Activated CD4-positive, alpha-beta T cell treated with anti-CD3 and anti-CD28 coated beads, Interleukin-2, amount 10 ng/mL, durations not matched to agents 7 days and 5 days (primary cell): ENCODE data around the gene PROSER2. TPM values are rescaled to one million over a fixed set of nuclear protein-coding genes. Genes with fewer than 3 reads are reported as not detected.

Experiments
- CTCF ChIA-PET: fragments of 350-600 bp; sonication (Branson Sonifier 250); formaldehyde crosslinking; loops from one replicate; lab custom pipeline; 2021; ENCODE audit warnings: antibody characterized with exemption; lab: Charles Lee
- POLR2A ChIA-PET: fragments of 350-600 bp; sonication (Branson Sonifier 250); formaldehyde crosslinking; loops from one replicate; lab custom pipeline; 2021; ENCODE audit warnings: antibody characterized with exemption; lab: Charles Lee
- DNase-seq: peaks from one replicate; pipeline ENCODE4 v3.0.0-alpha.2; 2020
- H3K27ac Mint-ChIP-seq: one replicate; pipeline ENCODE4 v1.8.0; 2021; ENCODE audit warnings: mild to moderate bottlenecking, moderate library complexity, mixed read lengths
- H3K27me3 Mint-ChIP-seq: one replicate; pipeline ENCODE4 v1.8.0; 2021; ENCODE audit warnings: mixed read lengths
- H3K36me3 Mint-ChIP-seq: one replicate; pipeline ENCODE4 v1.8.0; 2021; ENCODE audit warnings: low read depth, mixed read lengths
- H3K4me1 Mint-ChIP-seq: one replicate; pipeline ENCODE4 v1.8.0; 2021; ENCODE audit warnings: mixed read lengths
- H3K4me3 Mint-ChIP-seq: one replicate; pipeline ENCODE4 v1.8.0; 2021; ENCODE audit warnings: mild to moderate bottlenecking, moderate library complexity, mixed read lengths
- H3K9me3 Mint-ChIP-seq: one replicate; pipeline ENCODE4 v1.8.0; 2021; ENCODE audit warnings: mixed read lengths
- total RNA-seq, 2 experiments: library from RNA; stranded (reverse); gene quantifications; one replicate each; pipeline ENCODE4 v1.2.3, GENCODE V29; 2021

The PROSER2 gene
- total RNA-seq, 2 experiments from 2014 or later: 0.27 to 0.31 TPM

DNA sequence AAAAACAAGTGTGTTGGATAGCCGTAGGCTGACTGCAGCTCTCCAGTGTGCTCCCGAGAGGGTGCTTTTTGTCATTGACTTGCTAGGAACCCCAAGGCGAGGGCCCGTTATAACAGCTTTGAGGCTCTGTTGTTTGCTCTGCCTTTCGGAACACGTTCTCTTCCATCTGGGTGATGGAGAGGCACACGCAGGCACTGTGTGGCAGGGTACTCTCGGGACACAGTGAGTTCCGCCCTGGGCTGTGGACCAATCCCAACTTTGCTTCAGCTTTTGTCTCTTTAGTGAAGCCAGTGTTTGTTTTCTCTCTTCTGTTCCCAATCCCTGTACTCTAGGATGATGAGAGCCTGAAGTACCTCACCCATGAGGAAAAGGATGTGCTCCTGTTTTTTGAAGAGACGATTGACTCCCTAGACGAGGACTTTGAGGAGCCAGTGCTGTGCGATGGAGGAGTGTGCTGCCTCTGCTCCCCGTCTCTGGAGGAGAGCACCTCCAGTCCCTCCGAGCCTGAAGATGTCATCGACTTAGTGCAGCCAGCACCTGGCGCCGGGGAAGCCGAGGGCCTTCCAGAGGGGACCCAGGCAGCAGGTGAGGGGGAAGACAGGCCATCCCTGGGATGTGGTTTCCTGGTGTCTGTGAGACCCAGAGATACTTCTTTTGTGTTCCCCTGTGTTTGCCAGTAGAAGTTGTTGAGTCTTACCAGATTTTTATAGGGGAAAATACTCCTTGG lies 43.2 kb downstream of the PROSER2 start:
- DNase-seq: no peak
- H3K36me3 Mint-ChIP-seq: no peaks in the 10 kb centered on the region
- CTCF ChIA-PET: interaction anchor here (1.2 kb wide), 1 partner anchor 10 kb away, joined by 3 read pairs; no protein-coding TSS in a partner anchor
- H3K27ac Mint-ChIP-seq: no peak overlapping the region
- peaks cover 26% of the 10 kb centered on the region for H3K4me1 Mint-ChIP-seq
- POLR2A ChIA-PET: no interaction called here
- no peaks in the 10 kb centered on the region for H3K9me3 Mint-ChIP-seq
- H3K4me3 Mint-ChIP-seq: no peak overlapping the region
- peaks cover 8% of the 10 kb centered on the region for H3K27me3 Mint-ChIP-seq

DNA sequence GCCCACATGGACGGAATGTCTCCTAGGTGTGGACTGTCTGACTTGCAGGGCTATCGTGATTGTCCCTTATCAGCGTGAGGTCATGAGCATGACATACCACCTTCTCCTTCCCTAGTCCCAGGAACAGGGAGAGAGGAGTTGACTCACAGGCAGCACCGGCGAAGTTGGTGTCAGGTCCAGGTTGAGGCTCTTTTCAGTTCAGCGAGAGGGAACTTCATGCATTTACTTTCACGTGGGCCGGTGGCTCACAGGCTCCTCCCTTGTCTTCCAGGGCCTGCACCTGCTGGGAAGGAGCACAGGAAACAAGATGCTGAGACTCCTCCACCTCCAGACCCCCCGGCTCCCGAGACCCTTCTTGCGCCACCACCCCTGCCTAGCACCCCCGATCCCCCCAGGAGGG lies 46.1 kb downstream of the PROSER2 start:
- no peaks in the 10 kb centered on the region for H3K36me3 Mint-ChIP-seq
- ChIA-PET POLR2A (no interaction called here), CTCF (no interaction called here)
- H3K4me1 Mint-ChIP-seq: peaks cover 15% of the 10 kb centered on the region
- no peak overlapping the region for H3K4me3 Mint-ChIP-seq
- no peak overlapping the region for H3K27ac Mint-ChIP-seq
- no peak for DNase-seq
- no peaks in the 10 kb centered on the region for H3K9me3 Mint-ChIP-seq
- H3K27me3 Mint-ChIP-seq: peaks cover 17% of the 10 kb centered on the region

DNA sequence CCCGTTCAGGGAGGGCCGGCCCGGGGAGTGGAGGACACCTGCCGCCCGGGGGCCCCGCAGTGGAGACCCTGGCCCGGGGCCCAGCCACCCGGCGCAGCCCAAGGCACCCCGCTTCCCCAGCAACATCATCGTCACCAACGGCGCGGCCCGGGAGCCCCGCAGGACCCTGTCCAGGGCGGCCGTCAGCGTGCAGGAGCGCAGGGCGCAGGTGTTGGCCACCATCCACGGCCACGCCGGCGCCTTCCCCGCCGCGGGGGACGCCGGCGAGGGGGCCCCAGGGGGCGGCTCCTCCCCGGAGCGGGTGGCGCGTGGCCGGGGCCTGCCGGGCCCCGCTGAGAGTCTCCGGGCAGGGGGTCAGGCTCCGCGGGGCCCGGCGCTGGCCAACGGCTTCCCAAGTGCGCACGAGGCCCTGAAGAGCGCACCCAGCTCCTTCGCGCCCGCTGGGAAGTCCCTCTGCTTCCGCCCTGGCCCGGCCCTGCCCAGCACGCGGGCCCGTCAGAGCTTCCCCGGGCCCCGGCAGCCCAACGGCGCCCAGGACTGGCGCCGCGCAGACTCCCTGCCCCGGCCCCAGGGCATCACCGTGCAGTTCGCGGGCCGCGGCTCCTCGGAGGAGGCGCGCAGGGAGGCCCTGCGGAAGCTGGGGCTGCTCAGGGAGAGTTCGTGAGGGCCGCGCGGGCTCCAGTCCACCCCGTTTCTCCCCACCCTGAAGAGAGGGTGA lies 46.7 kb downstream of the PROSER2 start:
- Mint-ChIP-seq H3K4me1 (peaks cover 19% of the 10 kb centered on the region), H3K36me3 (no peaks in the 10 kb centered on the region), H3K4me3 (no peak overlapping the region), H3K27ac (no peak overlapping the region), H3K9me3 (no peaks in the 10 kb centered on the region), H3K27me3 (peaks cover 14% of the 10 kb centered on the region)
- DNase-seq: no peak
- ChIA-PET CTCF (no interaction called here), POLR2A (no interaction called here)

DNA sequence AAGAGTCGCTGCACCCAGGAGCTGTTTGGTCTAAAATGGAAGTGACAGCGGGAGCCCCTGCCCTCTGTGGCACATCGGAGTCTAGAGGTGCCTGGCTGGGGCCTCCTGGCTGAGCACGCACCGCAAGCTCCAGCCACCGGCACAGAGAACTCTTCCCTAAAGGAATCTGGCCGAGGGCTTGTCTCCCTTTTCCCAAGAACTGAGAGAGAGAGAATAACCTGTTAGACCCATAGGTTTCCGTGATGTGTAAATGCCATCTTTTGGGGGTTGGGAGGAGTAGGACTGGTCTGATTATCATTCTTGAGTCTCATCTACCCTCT lies 47.3 kb downstream of the PROSER2 start:
- Mint-ChIP-seq H3K4me3 (no peak overlapping the region), H3K27ac (no peak overlapping the region), H3K36me3 (no peaks in the 10 kb centered on the region), H3K9me3 (no peaks in the 10 kb centered on the region), H3K4me1 (peaks cover 22% of the 10 kb centered on the region), H3K27me3 (peaks cover 13% of the 10 kb centered on the region)
- DNase-seq: no peak
- ChIA-PET CTCF (no interaction called here), POLR2A (no interaction called here)

DNA sequence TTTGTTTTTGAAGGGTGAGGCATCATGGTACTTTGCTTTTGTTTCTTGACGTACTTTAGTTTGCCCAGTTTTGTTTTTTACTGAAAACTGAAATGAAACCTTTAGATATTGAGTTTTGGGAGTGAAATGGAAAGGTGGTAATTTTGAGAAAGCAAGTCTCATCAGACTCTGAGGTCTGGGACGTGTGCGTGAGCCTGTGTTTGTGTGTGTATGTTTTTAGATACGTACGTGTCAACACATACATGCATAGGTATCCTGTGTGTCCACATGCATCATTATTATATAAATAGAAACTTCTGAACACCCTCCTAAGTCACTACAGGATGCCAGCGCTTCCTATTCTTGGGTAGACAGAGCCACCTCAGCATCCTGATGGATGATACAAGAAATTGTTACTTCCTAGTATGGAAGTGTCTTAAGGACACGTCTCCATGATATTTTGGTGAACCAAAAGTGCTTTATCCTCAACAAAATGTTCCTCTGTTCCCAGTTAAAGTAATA lies 47.8 kb downstream of the PROSER2 start:
- POLR2A ChIA-PET: no interaction called here
- CTCF ChIA-PET: no interaction called here
- Mint-ChIP-seq H3K27me3 (peaks cover 13% of the 10 kb centered on the region), H3K27ac (no peak overlapping the region), H3K9me3 (no peaks in the 10 kb centered on the region), H3K4me3 (no peak overlapping the region), H3K36me3 (no peaks in the 10 kb centered on the region), H3K4me1 (peaks cover 22% of the 10 kb centered on the region)
- no peak for DNase-seq

DNA sequence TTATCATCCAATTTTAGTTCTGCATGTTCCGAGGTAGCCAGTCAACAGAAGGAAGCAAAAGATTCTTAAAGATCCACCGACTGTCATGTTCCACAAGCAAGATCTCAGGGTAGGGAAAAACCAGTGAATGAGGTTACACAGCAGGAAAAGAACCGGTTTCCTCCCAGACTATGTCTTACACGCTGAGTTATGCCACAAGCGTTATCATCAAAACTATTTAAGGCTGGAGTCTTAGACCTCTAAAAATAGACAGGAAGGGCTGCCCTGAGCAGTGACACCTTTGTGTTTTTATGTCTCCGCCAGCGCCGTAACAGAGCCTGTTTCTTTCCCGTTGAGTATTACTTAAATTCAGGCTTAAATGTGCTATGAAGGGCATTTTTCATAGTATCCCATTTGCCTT lies 48.3 kb downstream of the PROSER2 start:
- no peak overlapping the region for H3K4me3 Mint-ChIP-seq
- no peak overlapping the region for H3K27ac Mint-ChIP-seq
- DNase-seq: no peak
- CTCF ChIA-PET: no interaction called here
- peaks cover 13% of the 10 kb centered on the region for H3K27me3 Mint-ChIP-seq
- POLR2A ChIA-PET: no interaction called here
- H3K4me1 Mint-ChIP-seq: peaks cover 22% of the 10 kb centered on the region
- no peaks in the 10 kb centered on the region for H3K9me3 Mint-ChIP-seq
- H3K36me3 Mint-ChIP-seq: no peaks in the 10 kb centered on the region

DNA sequence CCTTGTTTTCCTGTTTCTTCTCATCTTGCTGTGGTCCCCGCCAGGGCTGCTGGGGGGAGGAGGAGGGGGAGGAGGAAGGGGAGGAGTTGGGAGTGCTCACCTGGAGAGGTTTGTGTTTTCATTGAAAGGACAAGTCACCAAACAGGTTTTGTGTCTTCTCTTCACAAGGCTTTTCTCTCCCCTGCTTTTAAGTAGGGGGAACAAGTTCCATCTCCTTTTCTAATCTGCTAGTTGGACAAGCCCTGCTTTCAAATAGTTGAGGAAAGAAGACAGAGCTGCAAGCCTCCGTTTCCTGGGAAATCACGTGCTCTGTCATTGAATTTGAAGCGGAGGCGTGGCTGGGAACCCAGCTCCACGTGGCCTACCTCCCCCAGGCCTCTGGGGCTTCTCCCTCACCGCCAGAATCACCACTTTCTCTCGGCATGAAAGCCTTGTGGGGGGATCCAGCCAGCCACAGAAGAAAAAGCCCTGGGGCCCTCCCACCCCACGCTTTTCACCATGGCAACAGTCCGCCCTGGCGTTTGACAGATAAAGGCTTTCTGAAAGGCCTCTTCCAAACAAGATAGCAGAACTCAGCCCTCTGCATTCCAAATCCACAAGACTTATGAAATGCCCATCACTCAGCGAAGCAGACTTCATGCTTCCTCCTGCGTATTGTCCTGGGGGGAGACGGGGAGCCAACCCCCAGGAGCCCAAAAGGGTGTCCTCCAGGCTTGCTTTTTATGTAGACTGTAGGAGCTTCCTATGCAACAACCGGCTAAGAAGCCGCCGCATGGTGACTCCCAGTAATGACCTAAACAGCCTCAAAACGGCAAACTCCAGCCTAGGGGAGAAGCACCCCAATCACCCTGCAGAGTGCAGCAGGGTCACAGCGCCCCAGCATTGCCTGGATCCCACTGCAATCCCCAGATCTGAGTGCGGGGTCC lies 51.7 kb downstream of the PROSER2 start:
- DNase-seq: peak; percentile 34
- CTCF ChIA-PET: no interaction called here
- Mint-ChIP-seq H3K4me3 (no peak overlapping the region), H3K27me3 (peaks cover 13% of the 10 kb centered on the region), H3K9me3 (no peaks in the 10 kb centered on the region), H3K4me1 (peaks cover 22% of the 10 kb centered on the region), H3K36me3 (no peaks in the 10 kb centered on the region), H3K27ac (peak overlapping the region; percentile 50)
- POLR2A ChIA-PET: interaction anchor here (0.6 kb wide), 1 partner anchor 11 kb away, joined by 3 read pairs; no protein-coding TSS in a partner anchor

DNA sequence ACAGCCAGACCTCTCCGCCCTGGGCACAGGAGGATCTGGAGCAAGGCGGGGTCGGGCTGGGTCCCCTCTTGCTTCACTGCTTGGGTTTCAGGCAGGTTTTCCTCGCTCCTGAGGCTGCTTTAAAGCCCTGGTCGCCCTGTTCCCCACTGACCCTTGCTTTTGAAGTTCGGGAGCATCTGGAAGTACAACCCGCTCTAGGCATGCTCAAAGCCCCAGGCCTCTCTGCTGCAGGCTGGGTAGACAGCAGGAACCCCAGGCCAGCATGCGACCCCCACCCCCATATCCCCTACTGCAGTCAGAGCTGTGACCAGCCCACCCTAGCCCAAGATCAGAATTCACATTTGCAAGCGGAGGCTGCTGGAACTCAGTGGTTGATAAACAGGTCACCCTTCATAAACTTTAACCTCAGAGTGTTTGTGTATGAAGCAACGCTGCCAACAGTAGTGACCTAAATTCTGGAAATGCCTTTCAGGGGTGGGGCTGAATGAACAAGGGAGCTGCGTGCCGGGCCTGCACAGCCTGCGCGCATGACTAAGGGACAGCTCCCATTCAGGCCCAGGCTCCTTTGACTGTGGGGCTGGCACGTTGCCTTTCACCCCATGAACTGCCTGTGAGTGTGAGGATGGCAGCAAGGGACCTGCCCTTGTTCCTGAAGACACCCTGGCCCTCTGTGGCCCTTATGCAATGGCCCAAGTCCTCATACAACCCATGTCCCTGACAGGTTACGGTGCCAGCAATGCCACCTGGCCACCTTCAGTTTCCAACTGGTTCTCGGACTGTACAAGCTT lies 52.5 kb downstream of the PROSER2 start:
- Mint-ChIP-seq H3K9me3 (no peaks in the 10 kb centered on the region), H3K27ac (no peak overlapping the region), H3K4me1 (peaks cover 21% of the 10 kb centered on the region), H3K27me3 (peaks cover 13% of the 10 kb centered on the region), H3K36me3 (no peaks in the 10 kb centered on the region), H3K4me3 (no peak overlapping the region)
- DNase-seq: no peak
- POLR2A ChIA-PET: no interaction called here
- CTCF ChIA-PET: no interaction called here

DNA sequence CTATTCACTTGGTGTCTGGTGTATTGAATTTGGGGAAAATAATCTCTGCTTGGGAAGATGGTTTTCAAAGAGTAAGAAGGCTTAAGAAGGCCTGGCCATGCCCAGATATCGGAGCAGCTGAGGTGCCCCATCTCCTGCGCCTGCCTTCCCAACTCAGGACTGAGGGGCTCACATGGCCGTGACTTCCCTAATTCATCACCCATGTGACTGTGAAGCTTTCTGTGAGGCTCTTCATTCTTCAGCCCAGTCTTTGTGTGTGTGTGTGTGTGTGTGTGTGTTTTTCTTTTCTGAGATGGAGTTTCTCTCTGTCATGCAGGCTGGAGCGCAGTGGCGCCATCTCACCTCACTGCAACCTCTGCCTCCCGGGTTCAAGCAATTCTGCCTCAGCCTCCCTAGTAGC lies 53.2 kb downstream of the PROSER2 start:
- Mint-ChIP-seq H3K27ac (no peak overlapping the region), H3K36me3 (no peaks in the 10 kb centered on the region), H3K27me3 (peaks cover 10% of the 10 kb centered on the region), H3K4me3 (no peak overlapping the region), H3K4me1 (peaks cover 17% of the 10 kb centered on the region), H3K9me3 (no peaks in the 10 kb centered on the region)
- ChIA-PET POLR2A (no interaction called here), CTCF (interaction anchor here (1.1 kb wide), 1 partner anchor 56 kb away, joined by 3 read pairs; no protein-coding TSS in a partner anchor)
- DNase-seq: no peak

DNA sequence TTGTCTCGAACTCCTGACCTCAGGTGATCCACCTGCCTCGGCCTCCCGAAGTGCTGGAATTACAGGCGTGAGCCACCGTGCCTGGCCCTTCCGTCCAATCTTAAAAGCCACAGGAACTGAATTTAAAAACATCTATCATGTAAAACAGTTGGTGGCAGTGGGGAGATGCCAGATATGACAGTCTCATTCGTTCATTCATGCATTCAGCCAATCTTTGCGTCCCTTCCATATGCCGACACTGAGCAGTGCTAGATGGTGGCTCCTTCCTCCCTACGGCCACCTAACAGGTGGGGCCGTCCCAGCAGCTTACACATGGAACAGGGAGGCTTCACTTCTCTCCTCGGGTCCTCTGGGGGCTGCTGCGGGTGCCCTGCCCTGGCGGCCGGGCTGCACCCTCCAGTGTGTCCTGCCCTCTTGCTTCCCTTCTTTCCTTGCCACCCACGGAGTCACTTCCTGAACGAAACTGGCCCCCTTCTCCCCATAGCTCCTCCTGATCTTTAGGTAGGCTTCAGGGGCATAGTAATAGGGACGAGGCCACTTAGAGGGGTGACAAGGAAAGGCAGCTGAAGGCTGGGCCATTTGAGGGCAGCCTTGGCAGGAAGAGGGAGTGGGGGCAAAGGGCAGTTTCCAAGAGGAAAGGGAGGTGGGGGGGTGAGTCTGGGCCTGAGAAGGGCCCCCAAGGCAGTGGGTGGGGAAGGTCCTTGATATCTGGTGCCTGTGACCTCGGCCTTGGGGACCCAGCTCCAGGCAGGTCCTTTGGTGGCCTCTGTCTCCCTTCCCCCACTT lies 53.8 kb downstream of the PROSER2 start:
- Mint-ChIP-seq H3K9me3 (no peaks in the 10 kb centered on the region), H3K4me3 (no peak overlapping the region), H3K36me3 (no peaks in the 10 kb centered on the region), H3K27me3 (peaks cover 8% of the 10 kb centered on the region), H3K4me1 (peaks cover 11% of the 10 kb centered on the region), H3K27ac (no peak overlapping the region)
- ChIA-PET CTCF (interaction anchor here (1.1 to 1.2 kb wide), 2 partner anchors 19 to 57 kb away, joined by 3 to 4 read pairs; no protein-coding TSS in a partner anchor), POLR2A (no interaction called here)
- DNase-seq: no peak

DNA sequence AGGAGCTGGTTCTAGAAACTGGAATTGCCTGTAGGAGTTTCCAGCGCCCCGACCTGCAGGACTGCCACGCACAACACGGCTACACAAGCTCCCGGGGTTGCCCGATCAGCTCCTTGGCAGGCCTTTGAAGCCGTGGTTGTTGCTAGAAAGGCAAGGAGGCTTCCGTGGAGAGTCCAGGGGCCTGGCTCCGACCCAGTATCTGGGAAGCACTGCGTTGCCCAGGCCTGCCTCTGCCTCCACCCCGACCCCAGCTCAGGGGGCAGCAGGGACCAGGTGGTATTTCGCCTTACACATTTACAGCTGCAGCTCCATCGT lies 54.4 kb downstream of the PROSER2 start:
- DNase-seq: no peak
- H3K4me1 Mint-ChIP-seq: peaks cover 13% of the 10 kb centered on the region
- no peaks in the 10 kb centered on the region for H3K9me3 Mint-ChIP-seq
- H3K27me3 Mint-ChIP-seq: peaks cover 8% of the 10 kb centered on the region
- ChIA-PET POLR2A (no interaction called here), CTCF (interaction anchor here (1.1 to 1.2 kb wide), 2 partner anchors 19 to 57 kb away, joined by 3 to 4 read pairs; no protein-coding TSS in a partner anchor)
- no peak overlapping the region for H3K27ac Mint-ChIP-seq
- no peak overlapping the region for H3K4me3 Mint-ChIP-seq
- H3K36me3 Mint-ChIP-seq: no peaks in the 10 kb centered on the region
